CD4-positive, alpha-beta T cell (primary cell): Measurements from ENCODE around the gene S100A8. TPM values are rescaled to one million over a fixed set of nuclear protein-coding genes. Genes with fewer than 3 reads are reported as not detected.

Experiments
- ATAC-seq: fragments of 200-7000 bp; cut with Tn5 transposase; one replicate; pipeline ENCODE4 v1.10.0; 2022; ENCODE audit warnings: mild to moderate bottlenecking; ENCODE audit not compliant: poor library complexity
- CTCF ChIA-PET: fragments of 350-600 bp; sonication (Branson Sonifier 250); formaldehyde crosslinking; loops from one replicate; lab custom pipeline; 2021; ENCODE audit warnings: antibody characterized with exemption, inconsistent platforms; lab: Charles Lee
- POLR2A ChIA-PET: fragments of 350-600 bp; sonication (Branson Sonifier 250); formaldehyde crosslinking; loops from one replicate; lab custom pipeline; 2021; ENCODE audit warnings: antibody characterized with exemption, inconsistent platforms; lab: Charles Lee
- DNase-seq, 14 experiments: peaks; one replicate each; pipeline ENCODE4 v3.0.0-alpha.2; 2013 to 2020; ENCODE audit warnings: mixed read lengths in 2 of 14
- H3K27ac ChIP-seq, 2 donors: one replicate each; pipeline versions ENCODE4 v1.5.1 to v1.7.0; 2013; ENCODE audit warnings: low read length in 2 of 2, low read depth in 1 of 2, mild to moderate bottlenecking in 1 of 2
- H3K27me3 ChIP-seq, 2 experiments: 1 replicate in 1 of 2; 2 replicates in 1 of 2; pipeline versions ENCODE4 v1.6.1 to v1.7.0; 2013; ENCODE audit warnings: low read length in 2 of 2, control low read depth in 1 of 2, mild to moderate bottlenecking in 1 of 2, moderate library complexity in 1 of 2; ENCODE audit not compliant: insufficient read depth in 2 of 2, control insufficient read depth in 1 of 2
- H3K36me3 ChIP-seq: one replicate; pipeline ENCODE4 v1.6.1; 2013; ENCODE audit warnings: low read length, control low read depth; ENCODE audit not compliant: insufficient read depth
- H3K4me1 ChIP-seq: one replicate; pipeline ENCODE4 v1.6.1; 2013; ENCODE audit warnings: low read length, control low read depth; ENCODE audit not compliant: insufficient read depth
- H3K4me3 ChIP-seq: one replicate; pipeline ENCODE4 v1.5.1; 2013; ENCODE audit warnings: mild to moderate bottlenecking, low read length, moderate library complexity
- H3K9me3 ChIP-seq, 2 experiments: 1 replicate in 1 of 2; 2 replicates in 1 of 2; pipeline versions ENCODE4 v1.6.1 to v1.7.0; 2013; ENCODE audit warnings: low read length in 2 of 2, mild to moderate bottlenecking in 2 of 2, control low read depth in 1 of 2, moderate library complexity in 1 of 2; ENCODE audit not compliant: control insufficient read depth in 1 of 2, insufficient read depth in 1 of 2
- H3K27ac Mint-ChIP-seq: one replicate; pipeline ENCODE4 v1.8.0; 2020; ENCODE audit warnings: mixed read lengths
- H3K27me3 Mint-ChIP-seq: one replicate; pipeline ENCODE4 v1.8.0; 2021; ENCODE audit warnings: mixed read lengths
- H3K36me3 Mint-ChIP-seq: one replicate; pipeline ENCODE4 v1.8.0; 2021; ENCODE audit warnings: low read depth, mixed read lengths
- H3K4me1 Mint-ChIP-seq: one replicate; pipeline ENCODE4 v1.8.0; 2021; ENCODE audit warnings: low read depth, mixed read lengths
- H3K4me3 Mint-ChIP-seq: one replicate; pipeline ENCODE4 v1.8.0; 2020; ENCODE audit warnings: mild to moderate bottlenecking, mixed read lengths
- H3K9me3 Mint-ChIP-seq: one replicate; pipeline ENCODE4 v1.8.0; 2020; ENCODE audit warnings: mixed read lengths
- CTCF ChIP-seq: fragments of 200-600 bp; IDR thresholded peaks from one replicate; pipeline ENCODE4 v1.8.0; 2022; ENCODE audit warnings: antibody characterized with exemption, mild to moderate bottlenecking
- intact Hi-C, 2 experiments: fragments of 100-400 bp; cut with DNase I in 1 of 2; cut with micrococcal nuclease in 1 of 2; formaldehyde crosslinking; loops; one replicate each; pipeline versions ENCODE4 v1.15.1 to v1.9.0; 2023 to 2025; cut with DNase I, micrococcal nuclease
- total RNA-seq, 174 experiments: library from RNA in 2 of 174; stranded (reverse) in 2 of 174; gene quantifications; one replicate each; pipeline ENCODE4 v1.2.3 and lab custom pipeline; 2021 to 2026

The S100A8 gene
- total RNA-seq, 2 experiments from 2014 or later: 21.0 to 23.8 TPM

- Mint-ChIP-seq H3K4me3 (no peak overlapping the region), H3K27me3 (peaks cover 9% of the 10 kb centered on the region), H3K36me3 (no peaks in the 10 kb centered on the region), H3K27ac (no peak overlapping the region), H3K4me1 (peaks cover 24% of the 10 kb centered on the region), H3K9me3 (no peaks in the 10 kb centered on the region)
- peak in 9 of 14 experiments; percentile 12 to 69 (median 31) for DNase-seq
- H3K27me3 ChIP-seq: peaks cover 0 to 3% of the 10 kb centered on the region in 2 experiments
- POLR2A ChIA-PET: no interaction called here
- no peak overlapping the region for H3K4me3 ChIP-seq
- no peak for TF ChIP-seq CTCF
- no peaks in the 10 kb centered on the region for H3K36me3 ChIP-seq
- H3K9me3 ChIP-seq: no peaks in the 10 kb centered on the region
- peak; percentile 34 for ATAC-seq
- CTCF ChIA-PET: no interaction called here
- no peak overlapping the region for H3K27ac ChIP-seq
- peaks cover 22% of the 10 kb centered on the region for H3K4me1 ChIP-seq
- intact Hi-C loops: loop anchor here in 1 of 2 experiments (1.0 to 10.0 kb wide), 2 partner anchors 137 to 389 kb away; no protein-coding TSS in a partner anchor
Measured at GRCh38 chr1:153355445-153356071, 35.3 kb downstream of the S100A8 start.

- no peaks in the 10 kb centered on the region for H3K9me3 Mint-ChIP-seq
- H3K27ac ChIP-seq: no peak overlapping the region
- no peaks in the 10 kb centered on the region for H3K9me3 ChIP-seq
- intact Hi-C loops: loop anchor here in 1 of 2 experiments (1.0 to 10.0 kb wide), 2 partner anchors 138 to 390 kb away; no protein-coding TSS in a partner anchor
- peaks cover 9% of the 10 kb centered on the region for H3K27me3 Mint-ChIP-seq
- DNase-seq: no peak
- no peaks in the 10 kb centered on the region for H3K36me3 Mint-ChIP-seq
- no peaks in the 10 kb centered on the region for H3K36me3 ChIP-seq
- ChIA-PET CTCF (no interaction called here), POLR2A (no interaction called here)
- ATAC-seq: no peak
- peaks cover 0 to 3% of the 10 kb centered on the region in 2 experiments for H3K27me3 ChIP-seq
- no peak overlapping the region for H3K4me3 Mint-ChIP-seq
- H3K4me1 Mint-ChIP-seq: peaks cover 24% of the 10 kb centered on the region
- no peak overlapping the region for H3K27ac Mint-ChIP-seq
- peaks cover 22% of the 10 kb centered on the region for H3K4me1 ChIP-seq
- TF ChIP-seq CTCF: no peak
- no peak overlapping the region for H3K4me3 ChIP-seq
Measured at GRCh38 chr1:153354515-153355193, 36.2 kb downstream of the S100A8 start.

GRCh38 chr1:153353226-153353947 lies 37.5 kb downstream of the S100A8 start:
- Mint-ChIP-seq H3K4me1 (peaks cover 23% of the 10 kb centered on the region), H3K4me3 (no peak overlapping the region), H3K27ac (no peak overlapping the region), H3K36me3 (no peaks in the 10 kb centered on the region), H3K9me3 (no peaks in the 10 kb centered on the region), H3K27me3 (peaks cover 17% of the 10 kb centered on the region)
- CTCF ChIA-PET: interaction anchor here (0.7 to 1.6 kb wide), 4 partner anchors 11 to 140 kb away, joined by 3 to 10 read pairs (median 4); no protein-coding TSS in a partner anchor
- Histone ChIP-seq H3K36me3 (no peaks in the 10 kb centered on the region), H3K4me1 (peaks cover 18% of the 10 kb centered on the region), H3K9me3 (no peaks in the 10 kb centered on the region), H3K27ac (no peak overlapping the region), H3K27me3 (peaks cover 0 to 3% of the 10 kb centered on the region in 2 experiments), H3K4me3 (no peak overlapping the region)
- POLR2A ChIA-PET: no interaction called here
- DNase-seq (no peak), ATAC-seq (no peak)
- TF ChIP-seq CTCF: no peak
- intact Hi-C loops: loop anchor here in 1 of 2 experiments (10.0 kb wide), 1 partner anchor 391 kb away; no protein-coding TSS in a partner anchor
